ENCODE results near the gene SP140. TPM values are rescaled to one million over a fixed set of nuclear protein-coding genes. Genes with fewer than 3 reads are reported as not detected.
A peak's percentile ranks its signal among the peaks of the same experiment; 100 is the strongest.

SP140 gene
- total and polyA plus RNA-seq, 9 of the 15 experiments (the other 6 are each of a cell fraction or from before 2014, with no cell fraction given) = 0.04 to 1.1 (median 0.57) TPM; not detected in 1

- no peaks in the 10 kb centered on the region for H3K79me2 ChIP-seq (ENCODE audit: control insufficient read depth, insufficient read depth, low read length)
- no peak overlapping the region for H3K4me3 ChIP-seq
- no peaks in the 10 kb centered on the region for H3K9me1 ChIP-seq (ENCODE audit: control insufficient read depth, insufficient read depth, low read length)
- FAIRE-seq = no peak
- peak overlapping the region; percentile 73 for H3K4me2 ChIP-seq (ENCODE audit: insufficient read depth, low read length)
- peak in 2 of 4 experiments; percentile 18 to 39 for DNase-seq (ENCODE audit: extremely low read depth in 1 of 4, low spot score in 3 of 4)
- no peaks in the 10 kb centered on the region for H4K20me1 ChIP-seq (replicated peaks; ENCODE audit: control insufficient read depth, insufficient read depth, low read length)
- H3K4me1 ChIP-seq (replicated peaks in 1 of 2; ENCODE audit: control insufficient read depth in 2 of 2, insufficient read depth in 2 of 2, low read length in 2 of 2) = peaks cover 0 to 12% of the 10 kb centered on the region in 2 experiments; a peak in 2 of 5 replicates
- H3K9me3 ChIP-seq (replicated peaks; ENCODE audit: control insufficient read depth, insufficient read depth, low read depth, low read length) = no peaks in the 10 kb centered on the region
- 8% methylated on average over 3 of the region's 3 CpGs for WGBS (ENCODE audit: insufficient coverage, low coverage, missing lambda C conversion rate)
- peak overlapping the region in 1 of 2 experiments; percentile 37; a peak in 2 of 4 replicates for H3K9ac ChIP-seq (ENCODE audit: insufficient read depth in 1 of 2, low read depth in 2 of 2, low read length in 2 of 2)
- no peaks in the 10 kb centered on the region for H3K36me3 ChIP-seq (ENCODE audit: control insufficient read depth, insufficient read depth, low read length)
- in situ Hi-C loops (cut with MboI) (no loop called here), intact Hi-C loops (cut with micrococcal nuclease) (no loop called here)
- no peaks in the 10 kb centered on the region for H3K27me3 ChIP-seq (ENCODE audit: control insufficient read depth in 2 of 2, insufficient read depth in 2 of 2, low read length in 2 of 2)
- H3K27ac ChIP-seq (ENCODE audit: extremely low read depth, low read depth, low read length) = peak overlapping the region; percentile 69
- ATAC-seq = peak; percentile 87
- ChIA-PET POLR2A (interaction anchor here (1.6 kb wide), 1 partner anchor 9 kb away, joined by 8 read pairs; the partner anchor contains the start of gene SP140L), CTCF (ENCODE audit: low intra/inter-chr PET ratio) (no interaction called here)
- H2AFZ ChIP-seq (ENCODE audit: low read depth, low read length) = peak overlapping the region; percentile 87
- no TSS peak for BruUV-seq (replicated peaks)
- TF ChIP-seq TCFL5 (CRISPR knock-in tag; conservative IDR thresholded peaks at IDR 0.05) (no peak), SREBF2 (CRISPR knock-in tag; IDR thresholded peaks at IDR 0.05) (no peak), GTF2B (IDR thresholded peaks at IDR 0.05; ENCODE audit: extremely low read depth, insufficient read length) (no peak), MGA (IDR thresholded peaks at IDR 0.05) (0 out of 2 replicates have a peak, but pooled peaks have one; percentile 11), ZNF655 (CRISPR knock-in tag; IDR thresholded peaks at IDR 0.05) (no peak), BRD9 (IDR thresholded peaks at IDR 0.05; ENCODE audit: low read depth, partially characterized antibody) (no peak), ZC3H8 (IDR thresholded peaks at IDR 0.05) (no peak)
Measured at GRCh38 chr2:230335864-230336506, 110.4 kb downstream of the SP140 start.
